Activated T-helper 2 cell treated with anti-CD3 and anti-CD28 coated beads, Interferon-gamma antibody, Interleukin-2, Interleukin-4, amounts not matched to agents 10 μg/mL and 5 μg/mL and 100 μg/mL, durations not matched to agents 14 hours and 24 hours and 36 hours (primary cell): Measurements from ENCODE around the gene PRSS21. TPM values are rescaled to one million over a fixed set of nuclear protein-coding genes. Genes with fewer than 3 reads are reported as not detected.
A peak's percentile ranks its signal among the peaks of the same experiment; 100 is the strongest.

Source experiments
- DNase-seq: peaks from one replicate; pipeline ENCODE4 v3.0.0; 2021; ENCODE audit warnings: low spot score
- H3K27ac Mint-ChIP-seq: one replicate; pipeline ENCODE4 v1.8.0; 2021; ENCODE audit warnings: mixed read lengths
- H3K27me3 Mint-ChIP-seq: one replicate; pipeline ENCODE4 v1.8.0; 2021; ENCODE audit warnings: low read depth, mixed read lengths
- H3K36me3 Mint-ChIP-seq: one replicate; pipeline ENCODE4 v1.8.0; 2021; ENCODE audit warnings: low read depth, mixed read lengths
- H3K4me1 Mint-ChIP-seq: one replicate; pipeline ENCODE4 v1.8.0; 2021; ENCODE audit warnings: low read depth, mixed read lengths
- H3K4me3 Mint-ChIP-seq: one replicate; pipeline ENCODE4 v1.8.0; 2021; ENCODE audit warnings: low read depth, mild to moderate bottlenecking, moderate library complexity, mixed read lengths
- H3K9me3 Mint-ChIP-seq: one replicate; pipeline ENCODE4 v1.8.0; 2021; ENCODE audit warnings: mixed read lengths
- intact Hi-C: fragments of 100-400 bp; cut with micrococcal nuclease; formaldehyde crosslinking; loops from one replicate; pipeline ENCODE4 v1.15.1; 2023
- total RNA-seq: library from RNA; stranded (reverse); gene quantifications from 2 replicates; pipeline ENCODE4 v1.2.3, GENCODE V29; 2022

The PRSS21 gene, protein sequence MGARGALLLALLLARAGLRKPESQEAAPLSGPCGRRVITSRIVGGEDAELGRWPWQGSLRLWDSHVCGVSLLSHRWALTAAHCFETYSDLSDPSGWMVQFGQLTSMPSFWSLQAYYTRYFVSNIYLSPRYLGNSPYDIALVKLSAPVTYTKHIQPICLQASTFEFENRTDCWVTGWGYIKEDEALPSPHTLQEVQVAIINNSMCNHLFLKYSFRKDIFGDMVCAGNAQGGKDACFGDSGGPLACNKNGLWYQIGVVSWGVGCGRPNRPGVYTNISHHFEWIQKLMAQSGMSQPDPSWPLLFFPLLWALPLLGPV
- 11.4 and 11.5 TPM in 2 replicates for total RNA-seq

DNA sequence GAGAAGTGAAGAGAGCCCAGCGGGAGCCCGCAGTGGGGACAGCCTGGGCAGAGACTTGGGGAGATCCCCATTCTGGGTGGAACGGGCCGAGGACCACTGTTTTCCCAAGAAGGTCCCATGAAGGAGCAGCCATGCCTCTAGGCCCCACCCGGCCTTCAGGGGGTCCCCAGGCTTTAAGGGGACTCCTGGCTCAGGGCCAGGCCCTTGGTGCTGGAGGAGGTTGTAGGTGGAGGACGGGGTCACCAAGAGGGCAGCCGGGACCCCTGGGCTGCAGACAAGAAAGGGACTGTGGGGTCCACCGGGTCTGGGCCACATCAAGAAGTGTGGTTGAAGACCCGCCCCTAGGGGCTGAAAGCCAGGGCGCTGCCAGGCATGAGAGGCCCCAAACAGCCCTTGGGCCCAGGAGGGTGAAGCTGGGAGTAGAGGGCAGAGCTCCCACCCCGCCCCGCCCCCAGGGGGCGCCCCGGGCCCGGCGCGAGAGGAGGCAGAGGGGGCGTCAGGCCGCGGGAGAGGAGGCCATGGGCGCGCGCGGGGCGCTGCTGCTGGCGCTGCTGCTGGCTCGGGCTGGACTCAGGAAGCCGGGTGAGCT, at the start of gene PRSS21:
PRSS21 (plus strand) TSS at position 487 of the 589 bp plus-strand sequence; CDS start at position 519, 32 bp downstream.
- no peak for DNase-seq
- Mint-ChIP-seq H3K4me1 (no peaks in the 10 kb centered on the region), H3K4me3 (peak within 1 kb of the TSS; percentile 52), H3K9me3 (no peaks in the 10 kb centered on the region), H3K27ac (no peak within 1 kb of the TSS), H3K36me3 (no peaks in the 10 kb centered on the region), H3K27me3 (no peaks in the 10 kb centered on the region)
- intact Hi-C loops, result no loop called here

DNA sequence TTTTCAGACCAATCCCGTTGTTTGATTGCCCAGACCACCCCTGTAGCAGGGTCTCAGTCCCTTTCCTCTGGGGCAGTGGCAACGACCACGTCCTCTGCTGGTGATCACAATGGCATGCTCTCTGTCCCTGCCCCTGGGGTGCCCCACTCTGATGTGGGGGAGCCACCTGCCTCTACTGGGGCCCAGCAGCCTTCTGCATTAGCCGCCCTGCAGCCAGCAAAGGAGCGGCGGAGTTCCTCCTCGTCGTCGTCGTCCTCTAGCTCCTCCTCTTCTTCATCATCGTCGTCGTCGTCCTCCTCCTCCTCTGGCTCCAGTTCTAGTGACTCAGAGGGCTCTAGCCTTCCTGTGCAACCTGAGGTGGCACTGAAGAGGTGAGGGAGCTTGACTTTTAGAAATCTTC, 49.1 kb upstream of the PRSS21 start:
- Mint-ChIP-seq H3K36me3 (peaks cover 96% of the 10 kb centered on the region), H3K4me3 (no peak overlapping the region), H3K9me3 (no peaks in the 10 kb centered on the region), H3K27ac (no peak overlapping the region), H3K27me3 (no peaks in the 10 kb centered on the region), H3K4me1 (peaks cover 4% of the 10 kb centered on the region)
- no peak for DNase-seq
- intact Hi-C loops, result no loop called here

DNA sequence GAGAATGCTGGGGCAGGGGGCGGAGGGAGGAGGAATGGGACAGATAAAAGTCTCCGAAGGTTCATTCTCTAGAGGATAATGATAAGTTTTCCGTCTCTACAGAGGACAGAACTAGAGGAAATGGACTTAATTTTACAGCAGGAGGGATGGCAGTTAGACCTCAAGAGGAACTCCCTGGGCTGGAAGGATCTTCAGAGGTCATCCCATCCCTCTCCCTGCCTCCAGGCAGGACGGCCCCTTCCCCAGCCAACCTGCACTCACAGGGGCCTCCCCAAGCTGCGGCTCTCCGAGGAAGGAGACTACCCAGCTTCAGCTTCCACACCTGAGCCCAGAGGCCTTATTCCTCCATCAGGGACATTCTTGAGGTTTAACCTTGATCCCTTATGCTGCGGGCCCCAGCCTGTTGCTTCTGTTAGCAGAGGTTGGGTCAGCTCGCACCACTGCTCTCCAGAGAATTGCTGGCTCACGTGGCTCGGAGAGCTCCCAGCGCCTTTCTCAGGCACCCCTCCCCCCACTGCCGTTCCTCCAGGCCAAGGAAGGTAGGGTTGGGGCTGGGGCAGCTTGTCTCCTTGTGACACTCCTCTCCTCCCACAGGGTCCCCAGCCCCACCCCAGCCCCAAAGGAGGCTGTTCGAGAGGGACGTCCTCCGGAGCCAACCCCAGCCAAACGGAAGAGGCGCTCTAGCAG, 48.5 kb upstream of the PRSS21 start:
- no peak overlapping the region for H3K27ac Mint-ChIP-seq
- no peaks in the 10 kb centered on the region for H3K27me3 Mint-ChIP-seq
- H3K4me1 Mint-ChIP-seq, result peaks cover 4% of the 10 kb centered on the region
- H3K9me3 Mint-ChIP-seq, result no peaks in the 10 kb centered on the region
- H3K4me3 Mint-ChIP-seq, result no peak overlapping the region
- no peak for DNase-seq
- intact Hi-C loops, result no loop called here
- H3K36me3 Mint-ChIP-seq, result peaks cover 93% of the 10 kb centered on the region

DNA sequence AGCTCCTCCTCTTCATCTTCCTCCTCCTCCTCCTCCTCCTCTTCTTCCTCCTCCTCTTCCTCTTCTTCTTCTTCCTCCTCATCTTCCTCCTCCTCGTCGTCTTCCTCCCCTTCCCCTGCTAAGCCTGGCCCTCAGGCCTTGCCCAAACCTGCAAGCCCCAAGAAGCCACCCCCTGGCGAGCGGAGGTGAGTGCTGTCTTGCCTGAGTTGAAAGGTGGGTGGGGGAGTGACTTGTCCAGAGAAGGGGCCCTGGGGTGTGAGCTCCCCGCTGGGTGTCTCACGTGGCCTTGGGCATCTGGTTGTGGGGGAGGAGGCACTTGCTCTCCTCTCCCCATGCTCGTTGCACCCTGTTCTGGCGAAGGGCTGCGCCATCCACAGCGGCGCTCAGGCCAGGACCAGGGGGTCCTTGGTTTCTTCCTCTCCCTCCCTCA, 47.9 kb upstream of the PRSS21 start:
- H3K27me3 Mint-ChIP-seq, result no peaks in the 10 kb centered on the region
- H3K9me3 Mint-ChIP-seq, result no peaks in the 10 kb centered on the region
- no peak overlapping the region for H3K4me3 Mint-ChIP-seq
- no peak for DNase-seq
- intact Hi-C loops, result no loop called here
- peaks cover 87% of the 10 kb centered on the region for H3K36me3 Mint-ChIP-seq
- H3K27ac Mint-ChIP-seq, result no peak overlapping the region
- H3K4me1 Mint-ChIP-seq, result peaks cover 4% of the 10 kb centered on the region

DNA sequence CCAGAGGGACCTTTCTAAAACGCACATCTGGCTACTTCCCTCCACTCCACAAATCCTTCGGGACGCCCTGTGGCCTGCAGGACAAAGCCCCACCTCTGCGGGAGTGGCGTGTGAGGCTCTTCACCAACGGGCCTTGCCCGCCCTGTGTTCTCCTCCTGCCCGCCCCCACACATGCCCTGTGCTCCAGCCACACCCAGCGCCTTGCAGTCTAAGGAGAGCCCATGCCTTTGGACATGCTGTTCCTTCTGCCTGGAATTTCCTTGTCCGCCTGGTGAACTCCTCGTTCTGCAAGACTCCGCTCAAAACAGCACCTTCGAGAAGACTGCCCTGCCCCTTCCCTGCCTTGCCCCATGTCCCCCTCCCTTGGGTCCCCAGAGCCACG, 47.4 kb upstream of the PRSS21 start:
- intact Hi-C loops, result no loop called here

DNA sequence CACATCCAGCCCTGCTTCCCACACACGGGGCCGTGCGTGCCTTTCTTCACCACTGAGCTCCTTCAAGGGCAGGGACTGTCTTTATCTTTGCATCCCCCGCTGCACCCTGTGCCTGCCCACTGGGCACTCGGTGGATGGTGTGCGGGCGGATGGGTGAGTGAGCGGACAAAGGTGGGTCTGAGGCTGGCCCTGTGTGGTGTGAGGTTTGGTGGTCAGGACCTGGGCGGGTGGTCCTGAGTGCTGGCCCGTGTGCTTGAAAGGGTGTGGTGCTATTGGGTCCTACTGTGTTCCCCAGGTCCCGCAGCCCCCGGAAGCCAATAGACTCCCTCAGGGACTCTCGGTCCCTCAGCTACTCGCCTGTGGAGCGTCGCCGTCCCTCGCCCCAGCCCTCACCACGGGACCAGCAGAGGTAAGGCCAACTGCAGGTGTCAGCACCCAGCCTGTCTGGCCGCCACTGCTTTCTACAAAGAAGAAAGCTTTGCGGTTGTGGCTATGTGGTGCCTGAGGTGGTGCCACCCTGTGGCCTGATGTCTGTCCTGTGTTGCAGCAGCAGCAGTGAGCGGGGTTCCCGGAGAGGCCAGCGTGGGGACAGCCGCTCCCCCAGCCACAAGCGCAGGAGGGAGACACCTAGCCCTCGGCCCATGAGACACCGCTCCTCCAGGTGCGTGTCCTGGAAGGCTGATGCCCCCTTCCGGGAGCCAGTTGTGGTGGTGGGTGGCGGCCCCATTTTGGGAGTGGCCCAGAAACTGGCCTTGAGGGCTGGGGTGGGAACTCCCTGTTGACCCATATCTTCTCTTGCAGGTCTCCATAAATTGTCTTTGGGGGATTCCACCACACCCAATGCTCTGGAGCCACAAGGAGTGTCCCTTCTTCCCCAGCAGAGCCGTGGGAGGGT, 46.7 kb upstream of the PRSS21 start:
- Mint-ChIP-seq H3K9me3 (no peaks in the 10 kb centered on the region), H3K4me1 (peaks cover 5% of the 10 kb centered on the region), H3K27me3 (no peaks in the 10 kb centered on the region), H3K36me3 (peaks cover 77% of the 10 kb centered on the region), H3K4me3 (no peak overlapping the region), H3K27ac (no peak overlapping the region)
- intact Hi-C loops, result no loop called here
- DNase-seq, result no peak

More for the DNA sequence above, 47.4 kb upstream of the PRSS21 start:
- DNase-seq, result no peak
- H3K4me1 Mint-ChIP-seq, result peaks cover 4% of the 10 kb centered on the region
- no peaks in the 10 kb centered on the region for H3K27me3 Mint-ChIP-seq
- no peak overlapping the region for H3K4me3 Mint-ChIP-seq
- H3K36me3 Mint-ChIP-seq, result peaks cover 82% of the 10 kb centered on the region
- no peaks in the 10 kb centered on the region for H3K9me3 Mint-ChIP-seq
- no peak overlapping the region for H3K27ac Mint-ChIP-seq

DNA sequence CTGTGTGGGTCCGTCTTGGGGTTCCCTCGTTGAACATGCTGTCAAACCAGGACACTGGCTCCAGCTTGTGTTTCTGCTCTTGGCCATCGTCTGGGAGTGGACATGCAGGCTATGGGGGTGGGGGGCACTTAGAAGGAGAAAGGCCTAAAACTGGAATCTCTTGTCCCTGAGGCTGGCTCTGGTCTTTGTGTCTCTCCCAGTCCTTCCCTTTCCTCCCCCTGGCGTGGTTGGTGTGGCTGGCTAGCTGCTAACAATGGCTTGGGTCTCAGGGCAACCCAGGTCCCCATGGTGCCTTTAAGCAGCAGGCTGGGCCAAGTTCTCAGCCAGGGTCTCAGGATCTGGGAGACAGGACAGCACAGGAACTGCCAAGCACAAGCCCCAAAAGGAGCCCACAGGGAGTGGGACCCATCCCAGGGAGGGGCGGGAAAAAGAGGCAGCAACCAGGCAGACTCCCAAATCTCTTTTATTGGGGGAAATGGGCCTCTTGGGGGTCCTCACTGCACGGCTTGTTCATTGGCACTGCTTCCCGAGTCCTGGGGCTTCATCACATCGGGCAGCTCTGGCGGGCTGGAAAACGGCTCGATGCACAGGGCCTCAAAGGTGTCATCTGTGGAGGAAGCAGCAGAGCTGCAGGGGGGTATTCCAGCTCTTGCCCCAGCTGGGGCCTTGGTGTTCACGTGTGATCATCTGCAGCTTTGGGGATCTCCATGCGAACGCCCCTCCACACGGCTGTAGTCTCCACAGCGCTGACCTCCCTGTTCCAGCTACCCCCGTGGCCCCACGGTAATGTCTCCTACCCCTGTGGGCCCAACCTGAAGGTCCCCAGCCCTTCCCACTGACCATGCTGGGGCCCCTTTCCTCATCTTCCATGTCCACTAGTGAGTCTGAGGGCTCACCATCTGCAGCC, 45.3 kb upstream of the PRSS21 start:
- Mint-ChIP-seq H3K9me3 (no peaks in the 10 kb centered on the region), H3K4me1 (peaks cover 13% of the 10 kb centered on the region), H3K36me3 (peaks cover 72% of the 10 kb centered on the region), H3K27me3 (no peaks in the 10 kb centered on the region), H3K27ac (no peak overlapping the region), H3K4me3 (no peak overlapping the region)
- DNase-seq, result no peak
- intact Hi-C loops, result no loop called here

DNA sequence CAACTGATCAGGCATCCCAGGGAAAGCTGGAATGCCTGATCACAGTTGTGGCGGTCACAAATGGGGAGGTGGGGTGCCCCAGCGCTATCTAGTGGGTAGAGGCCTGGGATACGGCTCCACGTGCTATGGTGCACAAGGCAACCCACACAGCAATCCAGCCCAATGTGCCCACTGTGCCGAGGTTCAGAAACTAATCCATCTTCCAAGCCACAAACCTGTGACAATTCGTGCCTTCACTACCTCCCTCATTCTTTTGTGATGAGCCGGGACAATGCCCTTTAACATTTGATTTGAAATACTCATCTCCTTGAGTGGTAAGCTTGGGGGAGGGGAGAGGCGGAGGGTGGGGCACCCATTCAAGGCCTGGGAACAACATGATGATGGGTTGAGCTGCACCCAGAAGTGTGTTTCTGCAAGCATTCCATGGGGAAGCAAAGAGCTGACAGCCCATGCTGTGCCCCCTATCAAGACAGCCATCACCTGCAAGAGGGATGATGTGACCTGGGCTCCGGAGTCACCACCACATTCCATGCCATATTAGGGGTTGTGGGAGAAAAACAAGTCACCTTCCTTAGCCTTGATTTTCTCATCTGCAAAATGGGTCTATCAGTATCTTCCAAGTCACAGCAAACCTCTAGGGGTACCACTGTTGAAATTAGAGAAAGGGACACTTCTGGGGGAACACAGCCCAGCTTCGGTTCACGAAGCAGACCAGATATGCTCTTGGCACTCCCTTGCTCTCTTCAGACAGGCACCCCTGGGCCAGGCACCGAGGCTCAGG, 43.7 kb upstream of the PRSS21 start:
- DNase-seq, result no peak
- Mint-ChIP-seq H3K27ac (no peak overlapping the region), H3K36me3 (peaks cover 61% of the 10 kb centered on the region), H3K27me3 (no peaks in the 10 kb centered on the region), H3K4me3 (no peak overlapping the region), H3K4me1 (peaks cover 11% of the 10 kb centered on the region), H3K9me3 (no peaks in the 10 kb centered on the region)
- intact Hi-C loops, result no loop called here

DNA sequence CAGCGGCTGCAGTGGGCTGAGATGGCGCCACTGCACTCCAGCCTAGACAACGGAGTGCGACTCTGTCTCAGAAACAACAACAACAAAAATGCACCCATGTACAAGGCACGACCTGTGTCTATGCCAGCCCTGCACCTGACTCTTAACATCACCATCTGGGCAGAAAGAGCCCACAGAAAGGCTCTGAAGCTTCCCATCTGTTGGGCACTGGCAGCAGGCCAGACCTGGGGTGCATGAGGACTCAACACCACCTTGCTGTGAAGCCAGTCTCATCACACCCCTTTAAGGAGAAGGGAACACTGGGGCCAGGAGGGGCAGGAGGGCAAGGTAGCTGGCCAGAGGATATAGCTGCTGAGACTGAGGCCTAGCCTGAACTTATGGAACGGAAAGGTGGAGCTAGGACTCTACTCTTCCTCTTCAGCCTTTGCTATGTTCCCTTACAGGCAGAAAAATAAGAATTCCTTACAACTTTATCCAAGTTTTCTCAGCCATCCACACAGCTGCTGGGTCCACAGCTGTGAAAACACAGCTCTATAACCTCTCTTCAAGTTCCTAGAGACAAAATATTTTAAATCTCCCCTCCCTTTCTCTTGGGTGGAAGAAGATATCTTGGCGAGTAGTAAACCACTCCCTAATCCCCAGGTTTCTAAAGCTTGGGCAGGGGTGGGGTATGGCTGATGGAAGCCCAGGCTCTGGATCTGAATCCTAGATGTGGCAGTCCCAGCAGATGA, 42.7 kb upstream of the PRSS21 start:
- Mint-ChIP-seq H3K27ac (peak overlapping the region; percentile 22), H3K9me3 (no peaks in the 10 kb centered on the region), H3K4me1 (peaks cover 15% of the 10 kb centered on the region), H3K4me3 (no peak overlapping the region), H3K36me3 (peaks cover 52% of the 10 kb centered on the region), H3K27me3 (no peaks in the 10 kb centered on the region)
- DNase-seq, result no peak
- intact Hi-C loops, result no loop called here

DNA sequence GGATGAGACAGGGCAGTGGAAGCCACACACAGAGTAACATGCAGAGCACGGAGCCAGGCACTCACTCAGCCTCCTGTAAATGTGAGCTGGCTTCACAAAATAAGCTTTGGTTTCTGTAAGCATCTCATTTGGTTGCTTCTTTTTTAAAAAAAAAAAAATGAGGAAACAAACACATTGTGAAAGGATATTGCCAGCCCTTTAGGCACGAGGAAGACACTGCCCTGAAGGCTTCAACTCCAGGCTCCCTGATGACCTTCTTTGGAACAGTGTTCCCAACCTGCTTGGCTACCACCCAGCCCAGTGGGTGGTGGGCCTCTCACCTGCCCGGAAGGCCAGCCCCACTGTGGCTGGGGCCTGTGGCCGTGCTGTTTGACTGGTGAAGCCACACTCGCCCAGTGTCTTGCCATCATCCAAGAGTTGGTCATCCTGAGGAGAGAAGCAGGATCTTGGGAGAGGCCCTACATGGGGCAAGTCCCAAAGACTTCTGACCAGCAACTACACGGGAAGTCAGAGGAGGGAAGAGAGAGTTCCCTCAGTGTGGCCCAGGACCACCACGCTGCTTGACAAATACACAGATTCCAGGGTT, 41.8 kb upstream of the PRSS21 start:
- H3K36me3 Mint-ChIP-seq, result peaks cover 43% of the 10 kb centered on the region
- peak overlapping the region; percentile 49 for H3K27ac Mint-ChIP-seq
- DNase-seq, result no peak
- H3K27me3 Mint-ChIP-seq, result no peaks in the 10 kb centered on the region
- peak overlapping the region; percentile 97 for H3K4me3 Mint-ChIP-seq
- intact Hi-C loops, result no loop called here
- peaks cover 15% of the 10 kb centered on the region for H3K4me1 Mint-ChIP-seq
- H3K9me3 Mint-ChIP-seq, result no peaks in the 10 kb centered on the region
